GM23338 (cell line): ENCODE data around the gene HLCS. TPM values are rescaled to one million over a fixed set of nuclear protein-coding genes. Genes with fewer than 3 reads are reported as not detected.

Experiments
- ATAC-seq: fragments of 200-7000 bp; cut with Tn5 transposase; 3 replicates; pipeline ENCODE4 v1.9.1; 2020
- DNase-seq: peaks from one replicate; pipeline ENCODE4 v3.0.0-alpha.2; 2015; ENCODE audit warnings: low spot score
- H2AFZ ChIP-seq: fragments of 200-600 bp; sonication (generic); 2 replicates; pipeline ENCODE4 v1.8.0; 2016; ENCODE audit warnings: antibody characterized with exemption, mild to moderate bottlenecking, moderate library complexity
- H3F3A ChIP-seq: fragments of 200-600 bp; sonication (generic); replicated peaks from 2 replicates; pipeline ENCODE4 v1.8.0; 2017; ENCODE audit warnings: antibody characterized with exemption, mixed run types, low read depth
- H3K27ac ChIP-seq: fragments of 200-600 bp; sonication (generic); 2 replicates; pipeline ENCODE4 v1.6.1; 2016; ENCODE audit warnings: low read depth
- H3K27me3 ChIP-seq: fragments of 200-600 bp; sonication (generic); 2 replicates; pipeline ENCODE4 v1.8.0; 2016; ENCODE audit warnings: mild to moderate bottlenecking, mixed run types, moderate library complexity; ENCODE audit not compliant: insufficient read depth
- H3K36me3 ChIP-seq: fragments of 200-600 bp; sonication (generic); 2 replicates; pipeline ENCODE4 v1.8.0; 2016; ENCODE audit warnings: mild to moderate bottlenecking; ENCODE audit not compliant: insufficient read depth
- H3K4me1 ChIP-seq: fragments of 200-600 bp; sonication (generic); 2 replicates; pipeline ENCODE4 v1.8.0; 2016; ENCODE audit warnings: mild to moderate bottlenecking, moderate library complexity; ENCODE audit not compliant: insufficient read depth
- H3K4me2 ChIP-seq: fragments of 200-600 bp; sonication (generic); 2 replicates; pipeline ENCODE4 v1.7.1; 2017; ENCODE audit warnings: mixed run types
- H3K4me3 ChIP-seq: fragments of 200-600 bp; sonication (generic); 2 replicates; pipeline ENCODE4 v1.6.1; 2016; ENCODE audit warnings: mixed run types
- H3K79me2 ChIP-seq: fragments of 200-600 bp; sonication (generic); replicated peaks from 2 replicates; pipeline ENCODE4 v1.8.0; 2017; ENCODE audit warnings: mild to moderate bottlenecking; ENCODE audit not compliant: insufficient read depth
- H3K9me2 ChIP-seq: fragments of 200-600 bp; sonication (generic); 2 replicates; pipeline ENCODE4 v1.8.0; 2017; ENCODE audit not compliant: insufficient read depth
- H4K20me1 ChIP-seq: fragments of 200-600 bp; sonication (generic); replicated peaks from 2 replicates; pipeline ENCODE4 v1.8.0; 2017; ENCODE audit warnings: mild to moderate bottlenecking; ENCODE audit not compliant: insufficient read depth
- H3K27ac Mint-ChIP-seq: 2 replicates; pipeline ENCODE4 v1.8.0; 2020; ENCODE audit warnings: inconsistent platforms, mild to moderate bottlenecking, moderate library complexity, mixed read lengths
- H3K27me3 Mint-ChIP-seq: 3 replicates; pipeline ENCODE4 v1.8.0; 2022; ENCODE audit warnings: low read depth, mild to moderate bottlenecking, moderate library complexity, mixed read lengths, inconsistent platforms; ENCODE audit not compliant: insufficient read depth, poor library complexity
- H3K36me3 Mint-ChIP-seq: 3 replicates; pipeline ENCODE4 v1.8.0; 2021; ENCODE audit warnings: low read depth, mild to moderate bottlenecking, inconsistent platforms, moderate library complexity, mixed read lengths
- H3K4me1 Mint-ChIP-seq: 3 replicates; pipeline ENCODE4 v1.8.0; 2020; ENCODE audit warnings: mild to moderate bottlenecking, inconsistent platforms, mixed read lengths
- H3K4me3 Mint-ChIP-seq: 3 replicates; pipeline ENCODE4 v1.8.0; 2021; ENCODE audit warnings: moderate library complexity, mild to moderate bottlenecking, inconsistent platforms, mixed read lengths
- H3K9me3 Mint-ChIP-seq: 3 replicates; pipeline ENCODE4 v1.8.0; 2020; ENCODE audit warnings: moderate library complexity, mild to moderate bottlenecking, inconsistent platforms, mixed read lengths
- CREB1 ChIP-seq: fragments of 250-450 bp; sonication (Bioruptor Pico); IDR thresholded peaks from 2 replicates; pipeline ENCODE4 v1.5.0; 2020; ENCODE audit warnings: low read depth, mild to moderate bottlenecking, moderate library complexity
- CTCF ChIP-seq, 2 experiments: fragments of 200-600 bp in 1 of 2; sonication (generic) in 1 of 2; conservative IDR thresholded peaks; 2 replicates each; pipeline versions ENCODE4 v1.5.1 to v1.6.1; 2016 to 2017; ENCODE audit warnings: antibody characterized with exemption in 2 of 2, low read depth in 2 of 2, mild to moderate bottlenecking in 2 of 2, moderate library complexity in 1 of 2
- ETS1 ChIP-seq: IDR thresholded peaks from 2 replicates; pipeline ENCODE4 v1.6.1; 2016; ENCODE audit warnings: antibody characterized with exemption
- EZH2phosphoT487 ChIP-seq: fragments of 200-600 bp; sonication (generic); IDR thresholded peaks from one replicate; pipeline ENCODE4 v1.8.1; 2018; ENCODE audit warnings: antibody characterized with exemption; ENCODE audit not compliant: unreplicated experiment
- JUNB ChIP-seq: IDR thresholded peaks from one replicate; pipeline ENCODE4 v1.6.1; 2016; ENCODE audit warnings: antibody characterized with exemption; ENCODE audit not compliant: unreplicated experiment
- NANOG ChIP-seq: IDR thresholded peaks from 2 replicates; pipeline ENCODE4 v1.6.1; 2016; ENCODE audit warnings: antibody characterized with exemption, borderline replicate concordance
- POLR2AphosphoS5 ChIP-seq: IDR thresholded peaks from 2 replicates; pipeline ENCODE4 v1.6.1; 2016; ENCODE audit warnings: antibody characterized with exemption, low read depth
- STAT1 ChIP-seq: IDR thresholded peaks from one replicate; pipeline ENCODE4 v1.6.1; 2016; ENCODE audit warnings: antibody characterized with exemption; ENCODE audit not compliant: unreplicated experiment
- ZNF114 ChIP-seq: fragments of 250-450 bp; sonication (Bioruptor Pico); IDR thresholded peaks from 2 replicates; pipeline ENCODE4 v1.5.0; 2020; ENCODE audit warnings: mild to moderate bottlenecking, moderate library complexity
- ZNF331 ChIP-seq: fragments of 250-450 bp; sonication (Bioruptor Pico); IDR thresholded peaks from 2 replicates; pipeline ENCODE4 v1.5.0; 2020; ENCODE audit warnings: low read depth, mild to moderate bottlenecking, moderate library complexity
- ZNF462 ChIP-seq: fragments of 250-450 bp; sonication (Bioruptor Pico); IDR thresholded peaks from 2 replicates; pipeline ENCODE4 v1.5.0; 2020; ENCODE audit warnings: mild to moderate bottlenecking, moderate library complexity
- polyA plus RNA-seq: library from polyadenylated mRNA; unstranded; fragments of >200 nt; fragmentation: Nextera tagmentation; extraction: Ambion mirVana; gene quantifications from 2 replicates; pipeline ENCODE4 v1.2.1, GENCODE V29; 2016
- total RNA-seq: library from RNA; depleted of rRNA; stranded (reverse); fragments of >200 nt; shearing (Covaris generic); gene quantifications from 2 replicates; pipeline ENCODE4 v1.2.3, GENCODE V29; 2014

The HLCS gene
- total and polyA plus RNA-seq, 2 experiments from 2014 or later = 6.1 to 14.7 TPM

GRCh38 chr21:36863260-36863659 is 103.2 kb downstream of the HLCS start:
- Histone ChIP-seq H3K36me3 (no peaks in the 10 kb centered on the region), H3K4me2 (no peak overlapping the region), H3K4me3 (no peak overlapping the region), H3K79me2 (no peaks in the 10 kb centered on the region), H3K27me3 (no peaks in the 10 kb centered on the region), H3K4me1 (peaks cover 4% of the 10 kb centered on the region; the same call in 1 of the 2 replicates), H3F3A (no peaks in the 10 kb centered on the region), H4K20me1 (no peaks in the 10 kb centered on the region), H3K27ac (no peak overlapping the region), H3K9me2 (peaks cover 3% of the 10 kb centered on the region; the same call in 1 of the 2 replicates), H2AFZ (no peak overlapping the region)
- Mint-ChIP-seq H3K4me3 (no peak overlapping the region), H3K27me3 (peaks cover 2% of the 10 kb centered on the region), H3K27ac (no peak overlapping the region), H3K36me3 (no peaks in the 10 kb centered on the region), H3K4me1 (peaks cover 14% of the 10 kb centered on the region), H3K9me3 (no peaks in the 10 kb centered on the region)
- ATAC-seq (no peak), DNase-seq (no peak)
- TF ChIP-seq STAT1 = no peak
- TF ChIP-seq ZNF114 (CRISPR knock-in tag) = no peak
- TF ChIP-seq CTCF (conservative IDR thresholded peaks at IDR 0.05; ENCODE audit: low read depth in 2 of 2) = no peak
- no peak for TF ChIP-seq EZH2phosphoT487
- no peak for TF ChIP-seq ETS1
- TF ChIP-seq ZNF331 (CRISPR knock-in tag) = no peak
- TF ChIP-seq ZNF462 (CRISPR knock-in tag) = no peak
- no peak for TF ChIP-seq JUNB
- no peak for TF ChIP-seq CREB1
- no peak for TF ChIP-seq NANOG
- TF ChIP-seq POLR2AphosphoS5 = no peak
